ENCODE results near the gene UPK1A. TPM values are rescaled to one million over a fixed set of nuclear protein-coding genes. Genes with fewer than 3 reads are reported as not detected.

Gene UPK1A
- 0.77 and 0.92 TPM in 2 replicates for total RNA-seq

DNA sequence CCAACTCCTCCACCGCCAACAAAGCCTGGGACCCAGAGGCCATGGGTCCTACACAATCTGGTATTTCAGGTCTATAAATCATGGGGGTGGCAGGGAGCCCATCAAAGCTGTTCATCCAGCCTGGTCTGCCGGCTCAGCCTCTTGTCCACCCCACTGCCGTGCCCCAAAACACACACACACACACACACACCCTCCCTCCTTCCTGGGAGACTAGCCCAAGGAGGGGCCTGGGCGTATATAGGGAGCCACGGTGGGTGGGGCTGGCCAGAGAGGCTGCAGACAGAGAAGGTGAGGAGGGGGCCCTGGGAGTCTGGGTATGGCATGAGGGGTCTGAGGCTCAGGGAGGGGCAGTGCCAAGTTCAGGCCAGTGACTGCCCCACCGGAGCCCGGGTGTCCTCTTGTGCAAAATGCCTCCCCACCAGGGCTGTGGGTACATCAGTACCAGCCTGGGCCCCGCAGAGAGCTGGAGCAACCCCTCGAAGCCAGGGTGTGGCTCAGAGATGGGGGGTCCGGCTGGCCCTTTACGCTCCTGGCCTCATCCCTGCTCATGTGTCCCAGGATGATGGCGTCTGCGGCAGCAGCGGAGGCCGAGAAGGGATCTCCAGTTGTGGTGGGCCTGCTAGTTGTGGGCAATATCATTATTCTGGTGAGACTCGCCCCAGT lies at the start of gene UPK1A:
UPK1A (plus strand) TSS at position 267 of the 663 bp plus-strand sequence; CDS start at position 563, 296 bp downstream.
- H3K4me3 Mint-ChIP-seq = no peak within 1 kb of the TSS
- H3K9me3 Mint-ChIP-seq = no peaks in the 10 kb centered on the region
- H3K4me1 Mint-ChIP-seq = no peaks in the 10 kb centered on the region
- intact Hi-C loops (cut with micrococcal nuclease) = no loop called here
- H3K36me3 Mint-ChIP-seq (ENCODE audit: low read depth) = no peaks in the 10 kb centered on the region
- H3K27me3 Mint-ChIP-seq = peaks cover 10% of the 10 kb centered on the region
- no peak within 1 kb of the TSS for H3K27ac Mint-ChIP-seq
- no peak for DNase-seq

DNA sequence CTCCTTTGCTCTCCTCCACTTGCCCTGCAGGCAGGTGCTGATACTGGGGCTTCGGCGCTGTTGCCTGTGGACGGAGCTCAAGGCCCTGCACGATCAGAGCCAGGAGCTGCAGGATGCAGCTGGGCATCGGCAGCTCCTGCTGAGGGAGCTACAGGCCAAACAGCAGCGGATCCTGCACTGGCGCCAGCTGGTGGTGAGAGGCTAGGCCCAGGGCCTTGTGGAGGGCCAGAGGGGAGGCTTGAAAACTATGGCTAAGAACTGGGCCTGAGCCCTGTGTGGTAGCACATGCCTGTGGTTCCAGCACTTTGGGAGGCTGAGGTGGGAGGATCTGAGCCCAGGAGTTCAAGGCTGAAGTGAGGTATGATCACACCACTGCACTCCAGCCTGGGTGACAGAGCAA lies 47.5 kb upstream of the UPK1A start:
- Mint-ChIP-seq H3K27ac (no peak overlapping the region), H3K4me1 (peaks cover under 1% of the 10 kb centered on the region), H3K4me3 (no peak overlapping the region), H3K9me3 (no peaks in the 10 kb centered on the region), H3K27me3 (no peaks in the 10 kb centered on the region), H3K36me3 (ENCODE audit: low read depth) (peaks cover 17% of the 10 kb centered on the region)
- intact Hi-C loops (cut with micrococcal nuclease) = no loop called here
- DNase-seq = no peak

DNA sequence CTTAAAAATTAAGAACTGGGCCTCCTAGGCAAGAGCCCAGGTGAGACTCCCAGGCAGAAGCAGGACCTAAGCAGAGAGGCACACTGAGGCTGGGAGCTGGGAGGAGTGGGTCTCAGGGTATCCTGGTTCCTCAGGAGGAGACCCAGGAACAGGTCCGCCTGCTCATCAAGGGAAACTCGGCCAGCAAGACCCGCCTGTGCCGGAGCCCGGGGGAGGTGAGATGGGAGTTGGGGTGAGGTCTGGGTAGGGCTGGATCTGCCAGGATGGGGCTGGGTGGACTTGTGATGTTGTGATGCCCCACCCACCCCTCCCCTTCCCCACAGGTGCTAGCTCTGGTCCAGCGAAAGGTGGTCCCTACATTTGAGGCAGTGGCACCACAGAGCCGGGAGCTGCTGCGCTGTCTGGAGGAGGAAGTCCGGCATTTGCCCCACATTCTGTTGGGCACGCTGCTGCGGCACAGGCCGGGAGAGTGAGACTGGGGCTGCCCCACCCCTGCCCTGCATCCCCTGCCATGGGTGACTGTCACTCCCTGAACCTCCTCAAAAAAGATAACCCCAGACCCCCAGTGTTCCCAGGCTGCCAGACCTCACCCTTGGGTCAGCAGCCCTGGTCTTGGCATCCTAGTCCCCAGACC lies 46.9 kb upstream of the UPK1A start:
- H3K4me1 Mint-ChIP-seq = no peaks in the 10 kb centered on the region
- H3K9me3 Mint-ChIP-seq = no peaks in the 10 kb centered on the region
- H3K27ac Mint-ChIP-seq = no peak overlapping the region
- no peaks in the 10 kb centered on the region for H3K27me3 Mint-ChIP-seq
- no peak overlapping the region for H3K4me3 Mint-ChIP-seq
- intact Hi-C loops (cut with micrococcal nuclease) = no loop called here
- H3K36me3 Mint-ChIP-seq (ENCODE audit: low read depth) = peaks cover 16% of the 10 kb centered on the region
- no peak for DNase-seq

DNA sequence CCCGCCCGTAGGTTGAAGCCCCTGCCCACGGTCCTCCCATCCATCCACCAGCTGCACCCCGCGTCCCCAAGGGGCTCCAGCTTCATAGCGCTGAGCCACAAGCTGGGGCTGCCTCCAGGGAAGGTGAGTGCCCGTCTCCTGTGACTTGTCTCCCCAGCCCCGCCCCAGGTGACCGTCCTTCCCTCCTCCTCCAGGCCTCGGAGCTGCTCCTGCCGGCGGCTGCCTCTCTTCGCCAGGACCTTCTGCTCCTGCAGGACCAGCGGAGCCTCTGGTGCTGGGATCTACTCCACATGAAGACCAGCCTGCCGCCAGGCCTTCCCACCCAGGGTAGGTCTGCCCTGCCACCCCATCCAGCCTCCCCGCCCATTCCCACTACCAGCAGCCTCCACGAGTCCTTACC lies 46.3 kb upstream of the UPK1A start:
- H3K9me3 Mint-ChIP-seq = no peaks in the 10 kb centered on the region

DNA sequence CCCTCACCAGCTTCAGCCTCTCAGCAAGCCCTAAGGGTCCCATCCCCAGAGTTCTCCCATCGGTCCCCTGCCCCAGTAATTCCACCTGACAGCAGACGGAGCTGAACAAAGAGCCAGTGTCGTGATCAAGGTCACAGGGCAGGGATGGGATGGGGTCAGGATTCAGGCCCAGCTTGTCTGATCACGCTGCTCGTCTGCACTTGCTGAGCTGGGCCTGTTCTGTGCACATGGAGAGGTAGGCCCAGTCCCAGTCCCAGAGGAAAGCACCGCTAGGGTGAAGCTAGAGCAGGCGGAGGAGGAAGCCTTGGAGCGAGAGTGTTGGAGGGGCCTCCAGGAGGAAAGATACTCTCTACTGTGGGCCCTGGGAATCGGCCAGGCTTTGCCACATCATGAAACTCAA lies 44.6 kb upstream of the UPK1A start:
- intact Hi-C loops (cut with micrococcal nuclease) = no loop called here
- no peak for DNase-seq
- no peaks in the 10 kb centered on the region for H3K4me1 Mint-ChIP-seq
- no peak overlapping the region for H3K27ac Mint-ChIP-seq
- H3K4me3 Mint-ChIP-seq = no peak overlapping the region
- no peaks in the 10 kb centered on the region for H3K27me3 Mint-ChIP-seq
- H3K36me3 Mint-ChIP-seq (ENCODE audit: low read depth) = peaks cover 7% of the 10 kb centered on the region
- H3K9me3 Mint-ChIP-seq = no peaks in the 10 kb centered on the region

More for the DNA sequence above, 46.3 kb upstream of the UPK1A start:
- Mint-ChIP-seq H3K27ac (no peak overlapping the region), H3K27me3 (no peaks in the 10 kb centered on the region), H3K4me3 (no peak overlapping the region), H3K4me1 (no peaks in the 10 kb centered on the region), H3K36me3 (ENCODE audit: low read depth) (peaks cover 14% of the 10 kb centered on the region)
- intact Hi-C loops (cut with micrococcal nuclease) = no loop called here
- no peak for DNase-seq

DNA sequence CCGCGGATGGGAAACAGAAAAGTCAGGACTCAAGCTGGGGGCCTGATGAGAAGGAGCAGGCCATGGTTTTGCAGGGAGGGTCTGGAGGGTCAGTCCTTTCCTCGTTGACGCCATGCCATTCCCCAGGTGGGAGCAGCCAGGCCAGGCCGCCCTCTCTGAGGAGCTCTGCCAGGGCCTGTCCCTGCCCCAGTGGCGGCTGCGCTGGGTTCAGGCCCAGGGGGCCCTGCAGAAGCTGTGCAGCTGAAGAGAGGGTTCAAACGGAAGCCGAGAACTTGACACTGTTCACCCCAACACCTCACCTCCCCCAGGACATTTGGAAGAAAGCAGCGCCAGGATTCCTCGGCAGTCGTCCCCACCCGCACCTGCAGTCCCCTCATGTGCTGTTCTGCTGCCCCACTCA lies 43.6 kb upstream of the UPK1A start:
- H3K4me1 Mint-ChIP-seq = no peaks in the 10 kb centered on the region
- no peaks in the 10 kb centered on the region for H3K9me3 Mint-ChIP-seq
- DNase-seq = no peak
- no peaks in the 10 kb centered on the region for H3K27me3 Mint-ChIP-seq
- H3K27ac Mint-ChIP-seq = no peak overlapping the region
- intact Hi-C loops (cut with micrococcal nuclease) = no loop called here
- H3K4me3 Mint-ChIP-seq = no peak overlapping the region
- H3K36me3 Mint-ChIP-seq (ENCODE audit: low read depth) = peaks cover 7% of the 10 kb centered on the region

DNA sequence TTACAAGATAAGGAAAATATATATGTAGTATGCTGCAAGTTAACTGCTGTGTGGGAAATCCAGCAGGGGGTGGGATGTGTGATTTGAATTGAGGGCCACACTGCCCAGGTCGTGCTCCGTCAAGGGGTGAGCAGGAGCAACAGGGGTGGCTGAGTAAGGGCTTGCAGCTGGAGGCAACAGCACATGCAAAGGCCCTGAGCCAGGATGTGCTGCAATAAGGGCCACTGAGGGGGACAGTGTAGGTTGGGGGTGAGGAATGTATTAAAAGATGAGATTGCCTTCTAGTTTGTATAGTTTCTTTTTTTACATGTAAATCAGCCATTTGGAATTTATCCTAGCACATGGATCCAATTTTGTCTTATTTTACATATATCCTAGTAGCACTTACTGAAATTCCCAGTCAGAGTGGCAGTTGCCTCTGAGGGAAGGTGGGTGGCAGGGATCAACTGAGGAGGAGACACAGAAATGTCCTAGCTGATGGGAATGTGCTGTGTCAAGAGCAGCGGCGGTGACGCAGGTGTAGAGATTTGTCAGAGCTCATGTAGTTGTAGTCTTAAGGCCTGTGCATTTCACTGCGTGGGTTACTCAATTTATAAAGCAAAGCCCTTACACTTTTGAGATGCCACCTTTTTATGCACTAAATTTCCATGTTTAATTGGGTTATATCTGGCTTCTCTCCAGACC lies 42.8 kb upstream of the UPK1A start:
- Mint-ChIP-seq H3K4me1 (peaks cover 4% of the 10 kb centered on the region), H3K36me3 (ENCODE audit: low read depth) (peaks cover 7% of the 10 kb centered on the region), H3K27me3 (no peaks in the 10 kb centered on the region), H3K4me3 (no peak overlapping the region), H3K27ac (no peak overlapping the region), H3K9me3 (no peaks in the 10 kb centered on the region)
- intact Hi-C loops (cut with micrococcal nuclease) = no loop called here
- no peak for DNase-seq

DNA sequence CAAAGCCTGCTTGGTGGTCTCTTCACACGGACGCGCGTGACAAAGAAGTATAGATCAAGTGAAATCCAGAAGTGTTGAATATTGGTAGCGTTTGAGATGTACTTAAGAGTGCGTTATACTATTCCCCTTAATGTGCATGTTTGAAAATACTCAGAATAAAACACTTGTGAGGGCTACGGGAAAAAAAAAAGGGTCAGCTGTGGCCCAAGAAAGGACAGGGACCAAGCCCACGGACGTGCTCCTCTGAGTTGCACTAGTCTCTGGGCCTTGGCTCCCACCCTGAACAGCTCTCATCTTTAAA lies 38.1 kb upstream of the UPK1A start:
- Mint-ChIP-seq H3K36me3 (ENCODE audit: low read depth) (peaks cover 30% of the 10 kb centered on the region), H3K27me3 (peaks cover 2% of the 10 kb centered on the region), H3K4me1 (peaks cover 22% of the 10 kb centered on the region), H3K9me3 (no peaks in the 10 kb centered on the region), H3K4me3 (peak overlapping the region; percentile 99), H3K27ac (peak overlapping the region; percentile 100)
- DNase-seq = no peak
- intact Hi-C loops (cut with micrococcal nuclease) = loop anchor here (1.0 to 5.0 kb wide), 4 partner anchors 16 to 84 kb away; partner anchors contain the start of genes HAUS5 and TMEM147

DNA sequence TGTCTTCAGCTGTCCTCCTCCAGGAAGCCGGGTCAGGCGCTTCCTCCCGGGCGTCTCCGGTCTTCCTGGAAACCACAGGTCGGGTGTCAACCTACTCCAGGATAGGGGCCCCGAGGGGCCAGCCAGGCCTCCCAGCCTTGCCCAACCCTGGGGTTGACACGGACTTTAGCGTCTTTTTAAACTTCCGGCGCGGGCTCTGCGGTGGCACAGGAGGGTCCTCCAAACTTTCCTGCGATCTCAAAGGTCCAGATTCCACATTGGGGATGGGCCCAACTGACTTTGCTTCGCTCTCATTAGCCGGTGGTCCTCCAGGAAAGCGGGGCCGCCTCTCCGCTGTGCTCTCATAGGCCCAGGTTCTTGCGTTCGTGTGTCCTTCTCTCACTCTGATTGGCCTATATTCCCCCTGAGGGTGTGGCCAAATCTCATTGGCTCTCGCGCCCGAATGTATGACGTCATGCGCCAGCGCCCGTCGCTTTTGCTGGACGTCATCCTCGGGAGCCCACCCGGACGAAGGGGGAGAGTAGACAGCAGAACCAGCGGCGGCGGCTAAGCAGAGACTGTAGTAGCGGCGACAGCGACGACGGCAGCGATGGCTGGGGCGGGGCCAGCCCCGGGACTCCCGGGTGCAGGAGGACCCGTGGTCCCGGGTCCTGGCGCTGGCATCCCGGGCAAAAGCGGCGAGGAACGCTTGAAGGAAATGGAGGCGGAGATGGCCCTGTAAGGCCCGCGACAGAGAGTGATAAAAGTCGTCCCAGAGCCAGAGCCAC lies 37.6 kb upstream of the UPK1A start, which contains the start of gene RBM42:
RBM42 (plus strand) TSS at position 472 of the 767 bp plus-strand sequence; CDS start at position 590, 118 bp downstream.
- intact Hi-C loops (cut with micrococcal nuclease) = loop anchor here (1.0 to 5.0 kb wide), 4 partner anchors 16 to 84 kb away; partner anchors contain the start of genes HAUS5 and TMEM147
- Mint-ChIP-seq H3K27ac (peak within 1 kb of the TSS; percentile 100), H3K4me1 (peaks cover 23% of the 10 kb centered on the region)

DNA sequence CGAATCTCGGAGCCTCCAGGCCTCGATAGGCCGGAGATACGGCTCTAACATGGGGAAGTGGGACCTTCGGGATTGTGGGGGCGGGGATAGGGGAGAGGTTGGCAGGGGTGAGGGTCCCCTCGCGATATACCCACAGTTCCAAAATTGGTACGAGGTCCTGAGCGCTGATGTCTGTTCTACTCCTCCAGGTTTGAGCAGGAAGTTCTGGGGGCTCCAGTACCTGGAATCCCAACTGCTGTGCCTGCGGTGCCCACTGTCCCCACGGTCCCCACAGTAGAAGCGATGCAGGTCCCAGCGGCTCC lies 37.0 kb upstream of the UPK1A start:
- intact Hi-C loops (cut with micrococcal nuclease) = loop anchor here (5.0 kb wide), 2 partner anchors 82 to 83 kb away; partner anchors contain the start of gene TMEM147
- peaks cover 2% of the 10 kb centered on the region for H3K27me3 Mint-ChIP-seq

More for the DNA sequence above, 37.6 kb upstream of the UPK1A start, which contains the start of gene RBM42:
- peak; percentile 99 for DNase-seq
- Mint-ChIP-seq H3K4me3 (peak within 1 kb of the TSS; percentile 99), H3K27me3 (peaks cover 2% of the 10 kb centered on the region), H3K36me3 (ENCODE audit: low read depth) (peaks cover 33% of the 10 kb centered on the region), H3K9me3 (no peaks in the 10 kb centered on the region)

DNA sequence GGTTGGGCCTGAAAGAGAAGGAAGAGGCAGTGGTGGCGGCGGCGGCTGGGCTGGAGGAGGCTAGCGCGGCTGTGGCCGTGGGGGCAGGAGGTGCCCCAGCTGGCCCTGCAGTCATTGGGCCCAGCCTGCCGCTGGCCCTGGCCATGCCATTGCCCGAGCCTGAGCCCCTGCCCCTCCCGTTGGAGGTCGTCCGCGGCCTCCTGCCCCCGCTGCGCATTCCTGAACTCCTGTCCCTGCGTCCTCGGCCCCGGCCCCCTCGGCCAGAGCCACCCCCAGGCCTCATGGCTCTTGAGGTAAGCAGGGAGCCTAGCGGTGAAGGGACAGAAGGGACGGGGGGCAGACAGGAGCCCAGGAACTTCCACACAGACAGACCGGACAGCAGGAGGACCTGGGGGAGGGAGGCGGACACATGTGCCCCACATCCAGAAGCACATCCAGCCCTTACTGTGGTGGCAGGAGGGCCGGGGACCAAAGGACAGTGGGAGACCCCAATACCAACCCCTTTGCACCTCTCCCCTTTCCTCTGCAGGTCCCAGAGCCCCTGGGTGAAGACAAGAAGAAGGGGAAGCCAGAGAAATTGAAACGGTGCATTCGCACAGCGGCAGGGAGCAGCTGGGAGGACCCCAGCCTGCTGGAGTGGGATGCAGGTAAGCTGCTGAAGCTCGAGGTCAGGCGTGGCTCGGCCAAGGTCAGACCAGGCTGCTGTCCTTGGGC lies 32.4 kb upstream of the UPK1A start:
- H3K27ac Mint-ChIP-seq = no peak overlapping the region
- intact Hi-C loops (cut with micrococcal nuclease) = no loop called here
- peaks cover 15% of the 10 kb centered on the region for H3K4me1 Mint-ChIP-seq
- H3K9me3 Mint-ChIP-seq = no peaks in the 10 kb centered on the region
- DNase-seq = no peak
- H3K27me3 Mint-ChIP-seq = peaks cover under 1% of the 10 kb centered on the region
- H3K4me3 Mint-ChIP-seq = no peak overlapping the region
- H3K36me3 Mint-ChIP-seq (ENCODE audit: low read depth) = peaks cover 58% of the 10 kb centered on the region

More for the DNA sequence above, 37.0 kb upstream of the UPK1A start:
- H3K36me3 Mint-ChIP-seq (ENCODE audit: low read depth) = peaks cover 38% of the 10 kb centered on the region
- H3K4me3 Mint-ChIP-seq = peak overlapping the region; percentile 99
- peak overlapping the region; percentile 100 for H3K27ac Mint-ChIP-seq
- peaks cover 23% of the 10 kb centered on the region for H3K4me1 Mint-ChIP-seq
- no peaks in the 10 kb centered on the region for H3K9me3 Mint-ChIP-seq
- no peak for DNase-seq

DNA sequence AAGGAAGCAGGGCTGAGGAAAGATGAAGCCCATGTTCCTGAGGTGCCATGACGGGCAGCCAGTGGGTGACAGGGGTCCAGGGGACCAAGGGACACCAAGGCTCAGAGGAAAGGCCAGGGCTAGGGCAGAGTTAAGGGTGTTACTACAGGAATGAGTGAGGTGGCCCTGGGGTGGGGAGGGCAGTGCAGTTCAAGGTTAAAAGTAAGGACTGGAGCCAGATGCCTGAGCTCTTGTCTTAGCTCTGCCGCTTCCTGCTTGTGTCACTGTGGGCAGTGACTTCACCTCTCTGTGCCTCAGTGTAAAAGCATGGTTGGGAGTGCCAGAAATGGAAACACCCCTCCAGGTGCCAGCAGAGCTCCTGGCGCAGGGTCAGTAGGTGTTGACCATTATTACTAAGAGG lies 29.7 kb upstream of the UPK1A start:
- H3K4me1 Mint-ChIP-seq = peaks cover 15% of the 10 kb centered on the region
- no peak overlapping the region for H3K4me3 Mint-ChIP-seq
- DNase-seq = no peak
- H3K27me3 Mint-ChIP-seq = no peaks in the 10 kb centered on the region
- intact Hi-C loops (cut with micrococcal nuclease) = no loop called here
- peaks cover 47% of the 10 kb centered on the region for H3K36me3 Mint-ChIP-seq (ENCODE audit: low read depth)
- no peaks in the 10 kb centered on the region for H3K9me3 Mint-ChIP-seq
- no peak overlapping the region for H3K27ac Mint-ChIP-seq

DNA sequence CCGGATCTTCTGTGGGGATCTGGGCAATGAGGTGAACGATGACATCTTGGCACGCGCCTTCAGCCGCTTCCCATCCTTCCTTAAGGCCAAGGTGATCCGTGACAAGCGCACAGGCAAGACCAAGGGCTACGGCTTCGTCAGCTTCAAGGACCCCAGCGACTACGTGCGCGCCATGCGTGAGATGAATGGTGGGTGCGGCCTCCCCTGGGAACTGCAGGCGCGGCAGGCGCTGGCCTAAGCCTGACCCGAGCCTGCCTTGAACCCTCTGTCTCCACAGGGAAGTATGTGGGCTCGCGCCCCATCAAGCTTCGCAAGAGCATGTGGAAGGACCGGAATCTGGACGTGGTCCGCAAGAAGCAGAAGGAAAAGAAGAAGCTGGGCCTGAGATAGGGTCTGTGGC lies 29.2 kb upstream of the UPK1A start:
- no peaks in the 10 kb centered on the region for H3K27me3 Mint-ChIP-seq
- no peak overlapping the region for H3K27ac Mint-ChIP-seq
- no peaks in the 10 kb centered on the region for H3K9me3 Mint-ChIP-seq
- intact Hi-C loops (cut with micrococcal nuclease) = no loop called here
- H3K4me3 Mint-ChIP-seq = no peak overlapping the region
- H3K4me1 Mint-ChIP-seq = peaks cover 17% of the 10 kb centered on the region
- no peak for DNase-seq
- peaks cover 42% of the 10 kb centered on the region for H3K36me3 Mint-ChIP-seq (ENCODE audit: low read depth)
